K562 (cell line): Measurements from ENCODE around the gene PCDHB16. TPM values are rescaled to one million over a fixed set of nuclear protein-coding genes. Genes with fewer than 3 reads are reported as not detected.
"Not testable (repeated sequence)": the region's sequence is repeated elsewhere in the genome, so short reads cannot be mapped to it uniquely, and the experiment has no call there.

ENCODE experiments used
- ATAC-seq: fragments of 200-7000 bp; cut with Tn5 transposase; 3 replicates; pipeline ENCODE4 v1.9.1; 2020; ENCODE audit warnings: moderate library complexity
- BruUV-seq: library from RNA; stranded (reverse); fragments of 400-500 nt; replicated peaks from 2 replicates; lab custom pipeline; 2021; lab: Mats Ljungman, UMichigan
- CTCF ChIA-PET: fragments of 300-600 bp; formaldehyde crosslinking; extraction: SDS; loops from one replicate; lab custom pipeline; 2021; ENCODE audit warnings: low intra/inter-chr PET ratio; lab: Yijun Ruan, JAX
- POLR2A ChIA-PET: fragments of 300-600, 350-650 bp; sonication (Branson Sonifier 250); formaldehyde crosslinking; extraction: SDS; loops from one replicate; lab custom pipeline; 2021; ENCODE audit warnings: antibody characterized with exemption, inconsistent platforms; lab: Yijun Ruan, JAX
- DNase-seq, 4 experiments: peaks; one replicate each; pipeline versions ENCODE4 v3.0.0 to v3.0.0-alpha.2; 2011 to 2018; ENCODE audit warnings: low spot score in 3 of 4, mixed read lengths in 3 of 4; ENCODE audit errors: extremely low read depth in 1 of 4
- FAIRE-seq: peaks from 2 replicates; lab custom pipeline; 2011; peaks lifted over from hg19 to GRCh38; lab: Jason Lieb, UNC
- H2AFZ ChIP-seq: 2 replicates; pipeline ENCODE4 v1.6.0; 2011; ENCODE audit warnings: low read depth, low read length, control low read depth, inconsistent platforms
- H3K27ac ChIP-seq: fragments of 200-600 bp; 3 replicates; pipeline ENCODE4 v1.8.0; 2011; ENCODE audit warnings: low read depth, mild to moderate bottlenecking, control low read depth, inconsistent platforms, low read length, moderate library complexity, mixed read lengths; ENCODE audit errors: extremely low read depth
- H3K27me3 ChIP-seq, 2 experiments: fragments of 300-600 bp in 1 of 2; 2 replicates in 1 of 2; 3 replicates in 1 of 2; pipeline versions ENCODE4 v1.6.0 to v1.8.0; 2011; ENCODE audit warnings: inconsistent platforms in 2 of 2, low read length in 2 of 2, mild to moderate bottlenecking in 1 of 2, mixed read lengths in 1 of 2, moderate library complexity in 1 of 2; ENCODE audit not compliant: control insufficient read depth in 2 of 2, insufficient read depth in 2 of 2
- H3K36me3 ChIP-seq: fragments of 300-600 bp; 3 replicates; pipeline ENCODE4 v1.8.0; 2011; ENCODE audit warnings: mild to moderate bottlenecking, low read length, inconsistent platforms; ENCODE audit not compliant: control insufficient read depth, insufficient read depth
- H3K4me1 ChIP-seq, 2 experiments: fragments of 200-600 bp in 1 of 2; replicated peaks in 1 of 2; 2 replicates in 1 of 2; 3 replicates in 1 of 2; pipeline versions ENCODE4 v1.5.1 to v1.8.0; 2011; ENCODE audit warnings: inconsistent platforms in 2 of 2, low read length in 2 of 2, mild to moderate bottlenecking in 1 of 2, mixed read lengths in 1 of 2, moderate library complexity in 1 of 2; ENCODE audit not compliant: control insufficient read depth in 2 of 2, insufficient read depth in 2 of 2
- H3K4me2 ChIP-seq: 2 replicates; pipeline ENCODE4 v1.6.1; 2011; ENCODE audit warnings: low read length, control low read depth, inconsistent platforms, mixed read lengths; ENCODE audit not compliant: insufficient read depth
- H3K4me3 ChIP-seq: fragments of 200-600 bp; sonication (generic), shearing (Covaris generic); 2 replicates; pipeline ENCODE4 v1.5.1; 2016; ENCODE audit warnings: control low read depth, inconsistent platforms
- H3K79me2 ChIP-seq: fragments of 200-600 bp; 3 replicates; pipeline ENCODE4 v1.8.0; 2011; ENCODE audit warnings: low read length, inconsistent platforms; ENCODE audit not compliant: control insufficient read depth, insufficient read depth
- H3K9ac ChIP-seq, 2 experiments: 2 replicates each; pipeline versions ENCODE4 v1.6.0 to v1.6.1; 2011; ENCODE audit warnings: low read depth in 2 of 2, low read length in 2 of 2, control low read depth in 1 of 2, inconsistent platforms in 1 of 2, mild to moderate bottlenecking in 1 of 2, mixed read lengths in 1 of 2; ENCODE audit not compliant: insufficient read depth in 1 of 2
- H3K9me1 ChIP-seq: one replicate; pipeline ENCODE4 v1.6.0; 2011; ENCODE audit warnings: inconsistent platforms, mild to moderate bottlenecking, low read length, moderate library complexity; ENCODE audit not compliant: control insufficient read depth, insufficient read depth
- H3K9me3 ChIP-seq: replicated peaks from 2 replicates; pipeline ENCODE4 v1.5.1; 2011; ENCODE audit warnings: low read depth, low read length, inconsistent platforms; ENCODE audit not compliant: control insufficient read depth, insufficient read depth
- H4K20me1 ChIP-seq: replicated peaks from 2 replicates; pipeline ENCODE4 v1.6.1; 2011; ENCODE audit warnings: low read length, inconsistent platforms, mixed read lengths; ENCODE audit not compliant: control insufficient read depth, insufficient read depth
- DPF2 ChIP-seq: fragments of 450-650 bp; IDR thresholded peaks from 2 replicates; pipeline ENCODE4 v1.6.1; 2016
- NCOA6 ChIP-seq: fragments of 450-650 bp; IDR thresholded peaks from 2 replicates; pipeline ENCODE4 v1.6.1; 2017; ENCODE audit warnings: mild to moderate bottlenecking
- PYGO2 ChIP-seq: fragments of 450-650 bp; IDR thresholded peaks from 2 replicates; pipeline ENCODE4 v1.6.1; 2016; ENCODE audit warnings: mild to moderate bottlenecking, missing genetic modification characterization, moderate library complexity, missing compliant biosample characterization
- YBX1 ChIP-seq: fragments of 450-650 bp; IDR thresholded peaks from 2 replicates; pipeline ENCODE4 v1.7.1; 2016; ENCODE audit warnings: mild to moderate bottlenecking
- WGBS: fragments of 100-300 bp; shearing (Covaris generic); methylation state at CpG from one replicate; pipeline ENCODE4 v1.1.6; 2016; ENCODE audit warnings: low coverage, mixed read lengths; ENCODE audit not compliant: insufficient coverage; ENCODE audit errors: missing lambda C conversion rate; 5-methylcytosine and 5-hydroxymethylcytosine counted together
- in situ Hi-C: fragments of 300-500 bp; cut with MboI; formaldehyde crosslinking; loops from 4 replicates; pipeline ENCODE4 v1.15.0; 2018; ENCODE audit warnings: inconsistent platforms, mixed read lengths
- intact Hi-C: fragments of 100-400 bp; cut with micrococcal nuclease; formaldehyde crosslinking; loops from 2 replicates; pipeline ENCODE4 v1.14.2; 2022
- polyA plus RNA-seq, 8 experiments: library from polyadenylated mRNA; depleted of rRNA in 4 of 8; stranded (reverse) in 5 of 8; unstranded in 3 of 8; fragments of >200 nt; fragmentation: Nextera tagmentation in 2 of 8; fragmentation: Illumina TruSeq in 1 of 8; extraction: Ambion mirVana in 2 of 8; extraction: Trizol in 1 of 8; gene quantifications; 2 replicates each; pipeline versions ENCODE4 v1.2.1 to v1.2.3, GENCODE V29; 2011 to 2014; ENCODE audit warnings: inconsistent platforms in 1 of 8, missing spikeins in 1 of 8
- total RNA-seq, 7 experiments: library from RNA; depleted of rRNA in 6 of 7; stranded (reverse); fragments of >200 nt in 6 of 7; fragmentation: Illumina TruSeq in 2 of 7; extraction: Trizol in 2 of 7; gene quantifications; 2 replicates each; pipeline versions ENCODE4 v1.2.1 to v1.2.3, GENCODE V29; 2011 to 2021; ENCODE audit warnings: low replicate concordance in 1 of 7
- TF ChIP-seq, protein P1 (sequence below): fragments of 250-450 bp; sonication (Bioruptor Pico); IDR thresholded peaks from 2 replicates; pipeline ENCODE4 v1.8.0; 2022; ENCODE audit warnings: moderate library complexity, mild to moderate bottlenecking, inconsistent platforms

The PCDHB16 gene
- total and polyA plus RNA-seq, 9 of the 15 experiments (the other 6 are each of a cell fraction or from before 2014, with no cell fraction given): not detected

DNA sequence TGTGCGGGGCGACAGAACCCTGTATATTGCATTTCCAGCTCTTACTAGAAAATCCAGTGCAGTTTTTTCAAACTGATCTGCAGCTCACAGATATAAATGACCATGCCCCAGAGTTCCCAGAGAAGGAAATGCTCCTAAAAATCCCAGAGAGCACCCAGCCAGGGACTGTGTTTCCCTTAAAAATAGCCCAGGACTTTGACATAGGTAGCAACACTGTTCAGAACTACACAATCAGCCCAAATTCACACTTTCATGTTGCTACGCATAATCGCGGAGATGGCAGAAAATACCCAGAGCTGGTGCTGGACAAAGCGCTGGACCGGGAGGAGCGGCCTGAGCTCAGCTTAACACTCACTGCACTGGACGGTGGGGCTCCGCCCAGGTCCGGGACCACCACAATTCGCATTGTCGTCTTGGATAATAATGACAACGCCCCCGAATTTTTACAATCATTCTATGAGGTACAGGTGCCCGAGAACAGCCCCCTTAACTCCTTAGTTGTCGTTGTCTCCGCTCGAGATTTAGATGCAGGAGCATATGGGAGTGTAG, 46.4 kb upstream of the PCDHB16 start:
- intact Hi-C loops: no loop called here
- Histone ChIP-seq H3K27ac (no peak overlapping the region), H3K4me1 (no peaks in the 10 kb centered on the region), H3K4me2 (no peak overlapping the region), H3K27me3 (peaks cover 0 to 10% of the 10 kb centered on the region in 2 experiments; a peak in 2 of 5 replicates), H3K79me2 (no peaks in the 10 kb centered on the region), H3K9me1 (no peaks in the 10 kb centered on the region), H3K9ac (no peak overlapping the region), H3K9me3 (no peaks in the 10 kb centered on the region), H4K20me1 (no peaks in the 10 kb centered on the region), H2AFZ (no peak overlapping the region), H3K4me3 (no peak overlapping the region), H3K36me3 (no peaks in the 10 kb centered on the region)
- ATAC-seq (no peak), DNase-seq (no peak), FAIRE-seq (no peak)
- no peak for TF ChIP-seq PYGO2
- TF ChIP-seq, protein P1, sequence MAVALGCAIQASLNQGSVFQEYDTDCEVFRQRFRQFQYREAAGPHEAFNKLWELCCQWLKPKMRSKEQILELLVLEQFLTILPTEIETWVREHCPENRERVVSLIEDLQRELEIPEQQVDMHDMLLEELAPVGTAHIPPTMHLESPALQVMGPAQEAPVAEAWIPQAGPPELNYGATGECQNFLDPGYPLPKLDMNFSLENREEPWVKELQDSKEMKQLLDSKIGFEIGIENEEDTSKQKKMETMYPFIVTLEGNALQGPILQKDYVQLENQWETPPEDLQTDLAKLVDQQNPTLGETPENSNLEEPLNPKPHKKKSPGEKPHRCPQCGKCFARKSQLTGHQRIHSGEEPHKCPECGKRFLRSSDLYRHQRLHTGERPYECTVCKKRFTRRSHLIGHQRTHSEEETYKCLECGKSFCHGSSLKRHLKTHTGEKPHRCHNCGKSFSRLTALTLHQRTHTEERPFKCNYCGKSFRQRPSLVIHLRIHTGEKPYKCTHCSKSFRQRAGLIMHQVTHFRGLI (CRISPR knock-in tag): no peak
- TF ChIP-seq NCOA6: no peak
- no peak for TF ChIP-seq DPF2
- no peak for TF ChIP-seq YBX1
- POLR2A ChIA-PET: no interaction called here
- WGBS: 9% methylated on average over 19 of the region's 19 CpGs
- in situ Hi-C loops: no loop called here
- no TSS peak for BruUV-seq
- CTCF ChIA-PET: no interaction called here

- H4K20me1 ChIP-seq, ATAC-seq, H3K27me3 ChIP-seq, H3K4me3 ChIP-seq, H3K79me2 ChIP-seq, H3K4me1 ChIP-seq, H3K27ac ChIP-seq, DNase-seq, H3K9ac ChIP-seq, intact Hi-C loops, FAIRE-seq, in situ Hi-C loops, CTCF ChIA-PET, H3K4me2 ChIP-seq, H3K9me3 ChIP-seq, BruUV-seq, H3K9me1 ChIP-seq, H3K36me3 ChIP-seq, H2AFZ ChIP-seq: not testable (repeated sequence)
- 9% methylated on average over 31 of the region's 34 CpGs for WGBS
- POLR2A ChIA-PET: interaction anchor here (1.0 kb wide), 1 partner anchor 9 kb away, joined by 3 read pairs; no protein-coding TSS in a partner anchor
Measured at GRCh38 chr5:141137346-141137745, 44.8 kb upstream of the PCDHB16 start.
